Muscle of arm (tissue), 12 donors: ENCODE measurements around the gene SCN3A. TPM values are rescaled to one million over a fixed set of nuclear protein-coding genes. Genes with fewer than 3 reads are reported as not detected.

Experiments
- DNase-seq: peaks from one replicate; pipeline ENCODE4 v3.0.0-alpha.2; 2013
- polyA plus RNA-seq, 12 donors: library from polyadenylated mRNA; unstranded; fragments of 120-200 nt; gene quantifications; one replicate each; pipeline ENCODE4 v1.2.1, GENCODE V29; 2013; ENCODE audit not compliant: insufficient read length in 12 of 12

Gene SCN3A
- polyA plus RNA-seq, 12 donors = 0.38 to 3.6 (median 0.80) TPM; not detected in 1

- no peak for DNase-seq
Measured at GRCh38 chr2:165112133-165112573, 91.7 kb downstream of the SCN3A start.

- no peak for DNase-seq
Measured at GRCh38 chr2:165110394-165110793, 93.5 kb downstream of the SCN3A start.

GRCh38 chr2:165109915-165110314 lies 93.9 kb downstream of the SCN3A start:
- no peak for DNase-seq

- DNase-seq = no peak
Measured at GRCh38 chr2:165105926-165106325, 97.9 kb downstream of the SCN3A start.

- no peak for DNase-seq
Measured at GRCh38 chr2:165087933-165088901, 115.6 kb downstream of the SCN3A start.

GRCh38 chr2:165086337-165086736 lies 117.5 kb downstream of the SCN3A start:
- no peak for DNase-seq

- DNase-seq = no peak
Measured at GRCh38 chr2:165083326-165083725, 120.5 kb downstream of the SCN3A start.

- no peak for DNase-seq
Measured at GRCh38 chr2:165082479-165082878, 121.4 kb downstream of the SCN3A start.

- no peak for DNase-seq
Measured at GRCh38 chr2:165081276-165081675, 122.6 kb downstream of the SCN3A start.

- no peak for DNase-seq
Measured at GRCh38 chr2:165079432-165079831, 124.4 kb downstream of the SCN3A start.

GRCh38 chr2:165078913-165079312 lies 124.9 kb downstream of the SCN3A start:
- DNase-seq = no peak

- DNase-seq = no peak
Measured at GRCh38 chr2:165074884-165075283, 129.0 kb downstream of the SCN3A start.

GRCh38 chr2:165074323-165074722 lies 129.5 kb downstream of the SCN3A start:
- no peak for DNase-seq

- no peak for DNase-seq
Measured at GRCh38 chr2:165070076-165070475, 133.8 kb downstream of the SCN3A start.

- DNase-seq = no peak
Measured at GRCh38 chr2:165069151-165069550, 134.7 kb downstream of the SCN3A start.

- DNase-seq = no peak
Measured at GRCh38 chr2:165068487-165068757, 135.4 kb downstream of the SCN3A start.

GRCh38 chr2:165067643-165068486 lies 136.0 kb downstream of the SCN3A start:
- DNase-seq = peak; percentile 71

- DNase-seq = no peak
Measured at GRCh38 chr2:165064743-165065142, 139.1 kb downstream of the SCN3A start.

GRCh38 chr2:165060411-165060810 lies 143.4 kb downstream of the SCN3A start:
- DNase-seq = peak; percentile 45

- no peak for DNase-seq
Measured at GRCh38 chr2:165058476-165059265, 145.2 kb downstream of the SCN3A start.

GRCh38 chr2:165057931-165058330 lies 145.9 kb downstream of the SCN3A start:
- DNase-seq = no peak

- DNase-seq = no peak
Measured at GRCh38 chr2:165057308-165057707, 146.5 kb downstream of the SCN3A start.
